ENCODE results near the gene PTPA. TPM values are rescaled to one million over a fixed set of nuclear protein-coding genes. Genes with fewer than 3 reads are reported as not detected.

PTPA gene
- total RNA-seq, 4 donors from 2014 or later = 58.7 to 100 (median 71.6) TPM

GRCh38 chr9:129100383-129101169 lies 10.6 kb upstream of the PTPA start:
- H3K4me1 ChIP-seq = no peaks in the 10 kb centered on the region
- no peaks in the 10 kb centered on the region for H3K27me3 ChIP-seq
- H3K36me3 ChIP-seq = peaks cover 0 to 83% of the 10 kb centered on the region in 2 donors
- ATAC-seq = peak; percentile 20
- TF ChIP-seq CTCF (IDR thresholded peaks at IDR 0.05) = no peak
- no peak for TF ChIP-seq POLR2A (IDR thresholded peaks at IDR 0.05)
- no peak for TF ChIP-seq POLR2AphosphoS5 (IDR thresholded peaks at IDR 0.05)
- TF ChIP-seq EP300 (IDR thresholded peaks at IDR 0.05) = no peak
- H3K4me3 ChIP-seq = no peak overlapping the region
- H3K27ac ChIP-seq = no peak overlapping the region
- 59% methylated on average over 10 of the region's 28 CpGs; no CpG with 5 or more reads in 1 of the 2 donors for WGBS, 2 donors (ENCODE audit: low coverage in 1 of 2)
- H3K9me3 ChIP-seq = no peaks in the 10 kb centered on the region

GRCh38 chr9:129101279-129101678 lies 9.9 kb upstream of the PTPA start:
- WGBS, 2 donors (ENCODE audit: low coverage in 1 of 2) = 83 to 88% methylated on average over 6 to 7 of the region's 7 CpGs
- peaks cover 0 to 83% of the 10 kb centered on the region in 2 donors for H3K36me3 ChIP-seq
- TF ChIP-seq POLR2A (IDR thresholded peaks at IDR 0.05) (no peak), CTCF (IDR thresholded peaks at IDR 0.05) (no peak)

GRCh38 chr9:129102095-129102525 lies 9.1 kb upstream of the PTPA start:
- no peak for ATAC-seq
- Histone ChIP-seq H3K9me3 (no peaks in the 10 kb centered on the region), H3K27me3 (no peaks in the 10 kb centered on the region), H3K27ac (no peak overlapping the region), H3K36me3 (peaks cover 0 to 83% of the 10 kb centered on the region in 2 donors), H3K4me1 (no peaks in the 10 kb centered on the region), H3K4me3 (no peak overlapping the region)
- no CpG with 5 or more reads among the region's 13 CpGs for WGBS, 2 donors (ENCODE audit: low coverage in 1 of 2)
- TF ChIP-seq POLR2AphosphoS5 (IDR thresholded peaks at IDR 0.05) = no peak
- no peak for TF ChIP-seq CTCF (IDR thresholded peaks at IDR 0.05)
- TF ChIP-seq POLR2A (IDR thresholded peaks at IDR 0.05) = no peak
- TF ChIP-seq EP300 (IDR thresholded peaks at IDR 0.05) = no peak

More at GRCh38 chr9:129101279-129101678, 9.9 kb upstream of the PTPA start:
- ATAC-seq = no peak
- Histone ChIP-seq H3K4me1 (no peaks in the 10 kb centered on the region), H3K4me3 (no peak overlapping the region), H3K27me3 (no peaks in the 10 kb centered on the region), H3K27ac (no peak overlapping the region), H3K9me3 (no peaks in the 10 kb centered on the region)

GRCh38 chr9:129102791-129103594 lies 8.2 kb upstream of the PTPA start:
- WGBS, 2 donors (ENCODE audit: low coverage in 1 of 2) = 40% methylated on average over 1 of the region's 14 CpGs; no CpG with 5 or more reads in 1 of the 2 donors
- H3K36me3 ChIP-seq = peaks cover 0 to 83% of the 10 kb centered on the region in 2 donors
- TF ChIP-seq EP300 (IDR thresholded peaks at IDR 0.05) = no peak
- no peak for TF ChIP-seq POLR2A (IDR thresholded peaks at IDR 0.05)
- TF ChIP-seq POLR2AphosphoS5 (IDR thresholded peaks at IDR 0.05) = no peak
- TF ChIP-seq CTCF (IDR thresholded peaks at IDR 0.05) = peak in 3 of 4 experiments; percentile 35 to 39 (median 37)
- H3K9me3 ChIP-seq = no peaks in the 10 kb centered on the region
- no peaks in the 10 kb centered on the region for H3K27me3 ChIP-seq
- H3K27ac ChIP-seq = no peak overlapping the region
- ATAC-seq = no peak
- H3K4me1 ChIP-seq = peaks cover 0 to under 1% (median 0%) of the 10 kb centered on the region in 3 donors
- no peak overlapping the region for H3K4me3 ChIP-seq
